Uterus (tissue), 4 donors: ENCODE results near the gene FIGNL1. TPM values are rescaled to one million over a fixed set of nuclear protein-coding genes. Genes with fewer than 3 reads are reported as not detected.
A peak's percentile ranks its signal among the peaks of the same experiment; 100 is the strongest.

Experiments used
- DNase-seq, 2 donors: peaks; one replicate each; pipeline ENCODE4 v3.0.0-alpha.2; 2019 to 2020
- H3K27ac ChIP-seq, 2 donors: fragments of 200-600 bp; sonication (generic); 1 replicate in 1 of 2; 2 replicates in 1 of 2; pipeline ENCODE4 v1.5.1; 2016 to 2018
- H3K27me3 ChIP-seq, 2 donors: fragments of 200-600 bp; sonication (generic); one replicate each; pipeline ENCODE4 v1.5.1; 2018 to 2019; ENCODE audit warnings: control low read depth in 1 of 2
- H3K36me3 ChIP-seq, 2 donors: fragments of 200-600 bp; sonication (generic); one replicate each; pipeline ENCODE4 v1.5.1; 2019; ENCODE audit warnings: control low read depth in 1 of 2
- H3K4me1 ChIP-seq, 2 donors: fragments of 200-600 bp; sonication (generic); one replicate each; pipeline ENCODE4 v1.5.1; 2018 to 2019; ENCODE audit warnings: control low read depth in 1 of 2
- H3K4me3 ChIP-seq, 2 donors: fragments of 200-600 bp; sonication (generic); 1 replicate in 1 of 2; 2 replicates in 1 of 2; pipeline ENCODE4 v1.5.1; 2018 to 2019; ENCODE audit warnings: mild to moderate bottlenecking in 1 of 2
- H3K9me3 ChIP-seq, 2 donors: fragments of 200-600 bp; sonication (generic); one replicate each; pipeline ENCODE4 v1.5.1; 2019; ENCODE audit warnings: control low read depth in 1 of 2
- CTCF ChIP-seq, 4 experiments: fragments of 200-600 bp in 2 of 4; fragments of 450-650 bp in 2 of 4; sonication (generic) in 2 of 4; IDR thresholded peaks; one replicate each; pipeline ENCODE4 v1.5.1; 2016 to 2019; ENCODE audit warnings: antibody characterized with exemption in 4 of 4, mild to moderate bottlenecking in 2 of 4, moderate library complexity in 1 of 4
- POLR2A ChIP-seq, 2 donors: fragments of 450-650 bp; IDR thresholded peaks; one replicate each; pipeline ENCODE4 v1.6.1; 2016; ENCODE audit warnings: antibody characterized with exemption in 2 of 2, mild to moderate bottlenecking in 1 of 2, moderate library complexity in 1 of 2
- intact Hi-C: fragments of 100-400 bp; cut with DNase I; formaldehyde crosslinking; loops from one replicate; pipeline ENCODE4 v1.15.1; 2023; ENCODE audit warnings: low total_unique reads
- total RNA-seq, 4 donors: library from RNA; depleted of rRNA in 3 of 4; stranded (reverse); fragments of >200 nt in 3 of 4; gene quantifications; one replicate each; pipeline versions ENCODE4 v1.1.0 to v1.2.4, GENCODE V29; 2014 to 2023
- donor health status: DM: yes; HTN: yes; CAD: no.

FIGNL1 gene
- total RNA-seq, 4 donors from 2014 or later: 14.2 to 48.2 (median 16.4) TPM

- intact Hi-C loops: no loop called here
- Histone ChIP-seq H3K36me3 (no peaks in the 10 kb centered on the region), H3K4me3 (no peak overlapping the region), H3K27ac (no peak overlapping the region), H3K27me3 (no peaks in the 10 kb centered on the region), H3K9me3 (no peaks in the 10 kb centered on the region), H3K4me1 (no peaks in the 10 kb centered on the region)
- TF ChIP-seq POLR2A (IDR thresholded peaks at IDR 0.05) (no peak), CTCF (IDR thresholded peaks at IDR 0.05) (no peak)
- no peak for DNase-seq
Measured at GRCh38 chr7:50456371-50457123, 6.4 kb upstream of the FIGNL1 start.

GRCh38 chr7:50455658-50456057 is 5.5 kb upstream of the FIGNL1 start:
- intact Hi-C loops: no loop called here
- H3K27me3 ChIP-seq: no peaks in the 10 kb centered on the region
- no peak for TF ChIP-seq POLR2A (IDR thresholded peaks at IDR 0.05)
- no peak for TF ChIP-seq CTCF (IDR thresholded peaks at IDR 0.05)

GRCh38 chr7:50454968-50455367 is 4.8 kb upstream of the FIGNL1 start:
- no peak for DNase-seq
- Histone ChIP-seq H3K4me3 (no peak overlapping the region), H3K9me3 (no peaks in the 10 kb centered on the region), H3K27me3 (no peaks in the 10 kb centered on the region), H3K4me1 (no peaks in the 10 kb centered on the region), H3K36me3 (no peaks in the 10 kb centered on the region), H3K27ac (no peak overlapping the region)
- intact Hi-C loops: no loop called here
- TF ChIP-seq POLR2A (IDR thresholded peaks at IDR 0.05) (no peak), CTCF (IDR thresholded peaks at IDR 0.05) (no peak)

More at GRCh38 chr7:50455658-50456057, 5.5 kb upstream of the FIGNL1 start:
- Histone ChIP-seq H3K9me3 (no peaks in the 10 kb centered on the region), H3K4me1 (no peaks in the 10 kb centered on the region), H3K27ac (no peak overlapping the region), H3K36me3 (no peaks in the 10 kb centered on the region), H3K4me3 (no peak overlapping the region)
- no peak for DNase-seq

GRCh38 chr7:50450590-50451032 is 461 bp upstream of the FIGNL1 start:
- DNase-seq: no peak
- no peaks in the 10 kb centered on the region for H3K27me3 ChIP-seq
- H3K4me1 ChIP-seq: no peaks in the 10 kb centered on the region
- peak overlapping the region; percentile 72 to 75 for H3K27ac ChIP-seq
- TF ChIP-seq CTCF (IDR thresholded peaks at IDR 0.05): no peak
- TF ChIP-seq POLR2A (IDR thresholded peaks at IDR 0.05): no peak
- no peaks in the 10 kb centered on the region for H3K36me3 ChIP-seq
- peak overlapping the region; percentile 82 to 93 for H3K4me3 ChIP-seq
- no peaks in the 10 kb centered on the region for H3K9me3 ChIP-seq
- intact Hi-C loops: no loop called here

- Histone ChIP-seq H3K36me3 (no peaks in the 10 kb centered on the region), H3K27ac (peak overlapping the region; percentile 72 to 75), H3K4me3 (peak overlapping the region; percentile 82 to 93), H3K4me1 (no peaks in the 10 kb centered on the region), H3K27me3 (no peaks in the 10 kb centered on the region), H3K9me3 (no peaks in the 10 kb centered on the region)
- no peak for DNase-seq
- TF ChIP-seq CTCF (IDR thresholded peaks at IDR 0.05) (no peak), POLR2A (IDR thresholded peaks at IDR 0.05) (no peak)
- intact Hi-C loops: no loop called here
Measured at GRCh38 chr7:50449501-50449880, 659 bp downstream of the FIGNL1 start.
